ENCODE data around the gene ARHGEF6. TPM values are rescaled to one million over a fixed set of nuclear protein-coding genes. Genes with fewer than 3 reads are reported as not detected.

ARHGEF6 gene
- total RNA-seq, 1 donor from 2014 or later: 32.4 TPM

DNA sequence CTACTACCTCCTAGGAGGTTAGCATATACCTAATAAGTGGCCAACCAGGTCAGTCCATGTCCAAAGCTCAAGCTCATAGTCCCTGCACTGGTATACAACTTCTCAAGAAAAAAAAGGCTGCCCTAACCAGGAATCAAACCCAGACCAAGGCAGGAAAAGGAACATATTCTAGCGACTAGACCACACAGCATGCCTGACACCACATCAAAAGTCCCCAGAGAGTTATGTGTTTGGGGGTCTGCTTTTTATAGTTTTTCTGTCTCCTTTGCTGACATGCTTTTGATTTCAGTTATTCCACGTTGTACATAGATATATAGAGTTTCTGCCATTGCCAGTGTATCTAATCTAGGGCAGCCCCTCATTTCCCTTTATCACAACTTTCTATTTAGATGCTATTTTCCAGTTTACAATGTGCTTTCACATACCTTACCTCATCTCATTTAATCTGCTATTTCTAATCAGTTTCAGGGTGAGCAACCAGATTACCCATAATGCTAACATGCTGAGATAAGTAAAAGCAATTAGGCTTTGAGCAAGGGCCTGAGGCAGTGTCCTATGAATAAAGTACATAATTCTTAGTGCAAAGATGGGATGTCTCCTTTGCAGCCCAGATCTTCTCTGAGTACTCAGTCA is 17.8 kb downstream of the ARHGEF6 start:
- ChIA-PET POLR2A (interaction anchor here (5.8 kb wide), 1 partner anchor 117 kb away, joined by 46 read pairs; the partner anchor contains the start of gene RBMX), CTCF (interaction anchor here (1.1 kb wide), 1 partner anchor 10 kb away, joined by 3 read pairs; no protein-coding TSS in a partner anchor)
- ATAC-seq (ENCODE audit: low read depth): no peak
- TF ChIP-seq, protein P1, sequence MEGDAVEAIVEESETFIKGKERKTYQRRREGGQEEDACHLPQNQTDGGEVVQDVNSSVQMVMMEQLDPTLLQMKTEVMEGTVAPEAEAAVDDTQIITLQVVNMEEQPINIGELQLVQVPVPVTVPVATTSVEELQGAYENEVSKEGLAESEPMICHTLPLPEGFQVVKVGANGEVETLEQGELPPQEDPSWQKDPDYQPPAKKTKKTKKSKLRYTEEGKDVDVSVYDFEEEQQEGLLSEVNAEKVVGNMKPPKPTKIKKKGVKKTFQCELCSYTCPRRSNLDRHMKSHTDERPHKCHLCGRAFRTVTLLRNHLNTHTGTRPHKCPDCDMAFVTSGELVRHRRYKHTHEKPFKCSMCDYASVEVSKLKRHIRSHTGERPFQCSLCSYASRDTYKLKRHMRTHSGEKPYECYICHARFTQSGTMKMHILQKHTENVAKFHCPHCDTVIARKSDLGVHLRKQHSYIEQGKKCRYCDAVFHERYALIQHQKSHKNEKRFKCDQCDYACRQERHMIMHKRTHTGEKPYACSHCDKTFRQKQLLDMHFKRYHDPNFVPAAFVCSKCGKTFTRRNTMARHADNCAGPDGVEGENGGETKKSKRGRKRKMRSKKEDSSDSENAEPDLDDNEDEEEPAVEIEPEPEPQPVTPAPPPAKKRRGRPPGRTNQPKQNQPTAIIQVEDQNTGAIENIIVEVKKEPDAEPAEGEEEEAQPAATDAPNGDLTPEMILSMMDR (IDR thresholded peaks at IDR 0.05): no peak
- no peaks in the 10 kb centered on the region for H3K27me3 Mint-ChIP-seq
- DNase-seq: no peak
- peaks cover 55% of the 10 kb centered on the region for H3K4me1 Mint-ChIP-seq
- no peaks in the 10 kb centered on the region for H3K36me3 Mint-ChIP-seq (ENCODE audit: low read depth)
- no peaks in the 10 kb centered on the region for H3K9me3 Mint-ChIP-seq
- peak overlapping the region; percentile 46 for H3K27ac Mint-ChIP-seq
- H3K4me3 Mint-ChIP-seq: no peak overlapping the region
- intact Hi-C loops (cut with micrococcal nuclease): no loop called here

DNA sequence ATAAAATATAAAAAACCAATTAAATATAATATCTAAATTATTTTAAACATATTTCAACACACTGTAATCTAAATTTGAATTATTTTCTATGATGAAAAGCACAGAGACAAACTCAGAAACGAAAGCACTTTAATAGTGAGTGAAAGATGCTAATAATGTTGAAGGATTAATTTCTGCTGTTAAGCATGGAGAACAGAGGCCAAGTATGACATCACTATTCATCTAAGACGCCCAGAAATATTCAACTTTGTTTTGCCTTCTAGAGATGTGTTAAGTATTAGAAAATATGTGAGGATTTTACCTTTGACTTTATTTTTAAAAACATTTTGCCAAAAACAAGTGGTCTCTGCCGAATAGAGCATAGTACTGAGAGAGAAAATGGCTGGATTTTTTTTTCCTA is 19.3 kb downstream of the ARHGEF6 start:
- CTCF ChIA-PET: interaction anchor here (1.1 kb wide), 2 partner anchors 8 to 54 kb away, joined by 3 read pairs; no protein-coding TSS in a partner anchor
- POLR2A ChIA-PET: no interaction called here
- Mint-ChIP-seq H3K36me3 (ENCODE audit: low read depth) (peaks cover 5% of the 10 kb centered on the region), H3K4me1 (peaks cover 57% of the 10 kb centered on the region), H3K9me3 (no peaks in the 10 kb centered on the region), H3K27ac (no peak overlapping the region), H3K27me3 (no peaks in the 10 kb centered on the region), H3K4me3 (no peak overlapping the region)
- ATAC-seq (ENCODE audit: low read depth) (no peak), DNase-seq (no peak)
- TF ChIP-seq, protein P1 (IDR thresholded peaks at IDR 0.05): no peak
- intact Hi-C loops (cut with micrococcal nuclease): no loop called here

DNA sequence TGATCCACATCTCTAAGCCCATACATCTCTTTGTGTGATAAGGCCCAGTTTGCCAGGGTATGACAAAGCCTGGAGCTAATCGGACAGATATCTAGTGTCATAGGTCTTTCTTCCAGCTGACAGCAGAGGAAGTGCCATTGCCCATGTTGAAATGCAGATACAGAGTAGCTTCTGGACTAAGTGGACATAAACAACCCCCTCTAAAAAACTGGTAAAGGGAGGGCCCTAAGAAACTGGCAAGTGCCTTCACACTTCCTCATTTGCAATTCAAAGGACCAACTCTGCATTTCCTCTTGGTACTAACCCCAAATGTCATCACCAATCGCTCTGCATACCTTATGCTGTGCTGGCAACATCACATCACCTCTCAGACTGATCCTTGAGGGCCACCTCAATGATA is 20.8 kb downstream of the ARHGEF6 start:
- Mint-ChIP-seq H3K36me3 (ENCODE audit: low read depth) (peaks cover 5% of the 10 kb centered on the region), H3K4me3 (peak overlapping the region; percentile 39), H3K4me1 (peaks cover 55% of the 10 kb centered on the region), H3K27ac (peak overlapping the region; percentile 80), H3K27me3 (no peaks in the 10 kb centered on the region), H3K9me3 (no peaks in the 10 kb centered on the region)
- TF ChIP-seq, protein P1 (IDR thresholded peaks at IDR 0.05): no peak
- DNase-seq: no peak
- ChIA-PET CTCF (no interaction called here), POLR2A (interaction anchor here (0.7 to 1.7 kb wide), 5 partner anchors 9 to 121 kb away, joined by 4 to 6 read pairs (median 4); partner anchors contain the start of gene RBMX)
- ATAC-seq (ENCODE audit: low read depth): peak; percentile 87
- intact Hi-C loops (cut with micrococcal nuclease): loop anchor here (1.0 kb wide), 1 partner anchor 13 kb away; no protein-coding TSS in a partner anchor

DNA sequence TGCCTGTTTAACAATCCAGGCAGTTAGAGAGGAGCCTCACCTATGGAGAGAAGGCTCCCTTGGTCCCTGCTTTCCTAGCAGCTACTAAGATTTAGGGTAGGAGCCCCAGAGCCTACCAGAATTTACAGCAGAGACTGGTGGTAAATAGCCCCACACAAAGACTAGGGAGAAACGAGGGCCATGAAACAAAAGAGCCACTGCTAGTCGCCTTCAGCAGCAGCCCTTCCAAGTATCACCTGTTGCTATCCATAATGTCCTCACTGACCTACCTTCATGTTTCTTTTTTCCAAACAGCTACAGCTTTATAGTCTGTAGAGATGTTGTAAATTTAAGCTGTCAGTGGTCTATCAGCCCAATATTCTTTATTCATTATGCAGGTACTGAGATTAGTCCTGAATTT is 25.3 kb downstream of the ARHGEF6 start:
- H3K27me3 Mint-ChIP-seq: no peaks in the 10 kb centered on the region
- DNase-seq (no peak), ATAC-seq (ENCODE audit: low read depth) (no peak)
- peaks cover 5% of the 10 kb centered on the region for H3K36me3 Mint-ChIP-seq (ENCODE audit: low read depth)
- no peak overlapping the region for H3K27ac Mint-ChIP-seq
- H3K4me3 Mint-ChIP-seq: no peak overlapping the region
- ChIA-PET POLR2A (no interaction called here), CTCF (no interaction called here)
- intact Hi-C loops (cut with micrococcal nuclease): no loop called here
- TF ChIP-seq, protein P1 (IDR thresholded peaks at IDR 0.05): no peak
- peaks cover 45% of the 10 kb centered on the region for H3K4me1 Mint-ChIP-seq
- no peaks in the 10 kb centered on the region for H3K9me3 Mint-ChIP-seq

DNA sequence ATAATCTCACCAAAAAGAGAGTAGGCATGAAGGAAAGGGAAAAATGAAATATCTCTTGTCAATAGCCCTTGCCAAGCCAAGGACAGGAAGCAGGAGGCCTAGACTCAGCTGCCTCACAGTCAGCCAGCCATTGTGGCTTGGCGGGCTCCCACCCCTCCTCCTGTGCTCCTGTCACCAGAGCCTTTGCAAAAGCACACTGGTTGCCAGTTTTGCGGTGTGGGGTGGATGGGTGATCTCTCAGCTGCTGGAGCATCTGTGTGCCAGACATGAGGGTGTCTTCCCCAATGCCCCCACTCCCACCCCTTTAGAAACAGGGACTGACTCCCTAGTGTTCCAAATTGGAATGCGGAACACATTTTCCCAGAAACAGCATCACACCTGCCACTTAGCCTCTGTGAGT is 26.1 kb downstream of the ARHGEF6 start:
- CTCF ChIA-PET: no interaction called here
- Mint-ChIP-seq H3K27ac (no peak overlapping the region), H3K27me3 (no peaks in the 10 kb centered on the region), H3K36me3 (ENCODE audit: low read depth) (peaks cover 5% of the 10 kb centered on the region), H3K4me1 (peaks cover 45% of the 10 kb centered on the region), H3K4me3 (no peak overlapping the region), H3K9me3 (no peaks in the 10 kb centered on the region)
- no peak for ATAC-seq (ENCODE audit: low read depth)
- POLR2A ChIA-PET: no interaction called here
- intact Hi-C loops (cut with micrococcal nuclease): no loop called here
- DNase-seq: no peak
- TF ChIP-seq, protein P1 (IDR thresholded peaks at IDR 0.05): no peak
